HuH-7.5 (cell line): ENCODE results near the gene SNX9.
"Not testable (repeated sequence)": the region's sequence is repeated elsewhere in the genome, so short reads cannot be mapped to it uniquely, and the experiment has no call there.

Source experiments
- DNase-seq: peaks from one replicate; pipeline ENCODE4 v3.0.0; 2011; ENCODE audit warnings: low spot score

Gene SNX9

GRCh38 chr6:157831424-157832249 lies 8.6 kb downstream of the SNX9 start:
- no peak for DNase-seq

GRCh38 chr6:157832250-157832967 lies 9.4 kb downstream of the SNX9 start:
- no peak for DNase-seq

GRCh38 chr6:157834549-157834948 lies 11.5 kb downstream of the SNX9 start:
- no peak for DNase-seq

GRCh38 chr6:157838718-157839430 lies 15.8 kb downstream of the SNX9 start:
- DNase-seq, result no peak

GRCh38 chr6:157839606-157840005 lies 16.6 kb downstream of the SNX9 start:
- no peak for DNase-seq

GRCh38 chr6:157840261-157840660 lies 17.2 kb downstream of the SNX9 start:
- DNase-seq, result no peak

- DNase-seq, result no peak
Observed at GRCh38 chr6:157840776-157841175, 17.7 kb downstream of the SNX9 start.

GRCh38 chr6:157841211-157841840 lies 18.3 kb downstream of the SNX9 start:
- no peak for DNase-seq

GRCh38 chr6:157842212-157842611 lies 19.2 kb downstream of the SNX9 start:
- no peak for DNase-seq

GRCh38 chr6:157844196-157844595 lies 21.1 kb downstream of the SNX9 start:
- DNase-seq, result not testable (repeated sequence)

- DNase-seq, result no peak
Observed at GRCh38 chr6:157845493-157846259, 22.6 kb downstream of the SNX9 start.

- DNase-seq, result no peak
Observed at GRCh38 chr6:157847846-157848245, 24.8 kb downstream of the SNX9 start.

- DNase-seq, result no peak
Observed at GRCh38 chr6:157848693-157849092, 25.6 kb downstream of the SNX9 start.

GRCh38 chr6:157849288-157850017 lies 26.4 kb downstream of the SNX9 start:
- no peak for DNase-seq

- no peak for DNase-seq
Observed at GRCh38 chr6:157850030-157850429, 27.0 kb downstream of the SNX9 start.

- no peak for DNase-seq
Observed at GRCh38 chr6:157853018-157853805, 30.2 kb downstream of the SNX9 start.

GRCh38 chr6:157853902-157854502 lies 31.0 kb downstream of the SNX9 start:
- DNase-seq, result no peak

- DNase-seq, result no peak
Observed at GRCh38 chr6:157855325-157855724, 32.3 kb downstream of the SNX9 start.

GRCh38 chr6:157855804-157856203 lies 32.8 kb downstream of the SNX9 start:
- not testable (repeated sequence) for DNase-seq

GRCh38 chr6:157858664-157859063 lies 35.6 kb downstream of the SNX9 start:
- DNase-seq, result not testable (repeated sequence)
